Large intestine (tissue), 3 donors: ENCODE results near the gene NFKBIZ. TPM values are rescaled to one million over a fixed set of nuclear protein-coding genes. Genes with fewer than 3 reads are reported as not detected.

ENCODE experiments used
- DNase-seq, 2 donors: peaks; one replicate each; pipeline versions ENCODE4 v3.0.0 to v3.0.0-alpha.2; 2013
- H3K27ac ChIP-seq: one replicate; pipeline ENCODE4 v1.5.1; 2013; ENCODE audit warnings: low read length
- H3K27me3 ChIP-seq: 2 replicates; pipeline ENCODE4 v1.6.1; 2013; ENCODE audit warnings: low read length; ENCODE audit not compliant: control insufficient read depth, insufficient read depth
- H3K36me3 ChIP-seq: 2 replicates; pipeline ENCODE4 v1.6.1; 2013; ENCODE audit warnings: low read length; ENCODE audit not compliant: control insufficient read depth, insufficient read depth
- H3K4me1 ChIP-seq: one replicate; pipeline ENCODE4 v1.6.1; 2013; ENCODE audit warnings: low read length; ENCODE audit not compliant: control insufficient read depth, insufficient read depth
- H3K4me3 ChIP-seq: one replicate; pipeline ENCODE4 v1.5.1; 2013; ENCODE audit warnings: low read length
- H3K9me3 ChIP-seq: one replicate; pipeline ENCODE4 v1.6.1; 2013; ENCODE audit warnings: mild to moderate bottlenecking, low read depth, low read length, moderate library complexity; ENCODE audit not compliant: control insufficient read depth
- WGBS: methylation state at CpG from one replicate; pipeline ENCODE4 v1.1.5; 2013; ENCODE audit warnings: low lambda C conversion rate; ENCODE audit not compliant: insufficient coverage; 5-methylcytosine and 5-hydroxymethylcytosine counted together
- polyA plus RNA-seq: library from polyadenylated mRNA; unstranded; fragments of 120-200 nt; gene quantifications from one replicate; pipeline ENCODE4 v1.2.1, GENCODE V29; 2013

Gene NFKBIZ
- polyA plus RNA-seq, 1 donor = 299 TPM

DNA sequence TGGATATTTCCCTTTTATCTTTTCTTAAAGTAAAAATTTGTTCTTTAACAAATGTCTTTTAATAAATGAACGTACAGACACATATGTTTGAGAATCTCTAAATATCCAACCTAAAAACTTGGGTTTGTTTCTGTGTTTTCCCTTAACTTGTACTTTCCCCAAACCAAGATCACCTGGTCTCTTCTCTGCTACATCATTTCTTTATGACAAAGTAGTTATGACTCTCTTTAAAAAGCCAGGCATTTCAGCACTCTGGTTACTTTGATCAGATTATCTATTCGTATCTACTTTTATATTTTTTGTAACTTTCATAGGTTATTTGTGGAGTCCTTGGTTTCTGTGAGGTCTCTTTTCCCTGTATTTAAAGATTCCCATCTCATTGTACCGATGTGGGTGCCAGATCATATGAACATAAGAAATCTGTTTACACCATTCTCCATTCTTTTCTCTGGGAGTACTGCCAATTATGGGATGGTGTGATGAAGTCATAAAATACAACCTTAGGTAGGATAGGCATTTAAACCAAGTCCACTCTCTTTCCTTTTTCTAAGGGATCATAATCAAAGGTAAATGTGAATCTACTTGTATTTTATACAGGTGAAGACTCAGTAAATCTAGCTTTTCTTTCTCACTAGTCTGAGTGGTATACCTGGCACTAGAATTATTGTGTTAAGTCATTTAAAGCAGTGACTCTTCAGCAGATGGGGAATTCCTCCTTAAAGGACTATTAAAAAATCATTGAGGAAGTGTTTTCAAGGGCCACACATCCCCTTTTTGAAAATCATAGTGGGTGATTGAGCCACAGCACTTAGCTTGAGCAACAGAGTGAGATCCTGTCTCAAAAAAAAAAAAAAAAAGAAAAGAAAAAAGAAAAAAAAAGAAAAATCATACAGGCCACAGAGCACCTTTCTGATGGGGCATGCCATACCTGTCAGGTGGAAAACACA, 12.4 kb upstream of the NFKBIZ start:
- Histone ChIP-seq H3K9me3 (peaks cover under 1% of the 10 kb centered on the region), H3K36me3 (no peaks in the 10 kb centered on the region), H3K27me3 (no peaks in the 10 kb centered on the region), H3K4me1 (peaks cover 3% of the 10 kb centered on the region), H3K27ac (no peak overlapping the region), H3K4me3 (no peak overlapping the region)
- 64% methylated on average over 3 of the region's 3 CpGs for WGBS
- DNase-seq = peak in 1 of 2 donors; percentile 45

DNA sequence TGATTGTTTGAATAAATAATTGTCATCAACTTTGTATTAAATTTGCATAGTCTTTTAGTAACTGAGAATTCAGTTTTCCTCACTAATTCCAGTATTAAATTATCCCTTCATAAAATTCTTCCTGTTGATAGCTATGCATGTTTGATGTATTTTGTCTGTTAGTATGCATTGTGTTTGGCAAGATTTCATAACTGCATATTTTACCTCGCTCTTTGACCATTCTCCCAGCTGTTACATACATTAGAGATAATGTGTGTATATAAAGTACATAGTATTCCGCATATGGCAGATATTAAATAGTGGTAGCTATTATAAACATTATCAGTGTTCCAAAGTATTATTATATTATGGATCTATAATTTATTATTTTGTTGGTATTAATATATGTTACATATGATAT, 10.6 kb upstream of the NFKBIZ start:
- Histone ChIP-seq H3K36me3 (no peaks in the 10 kb centered on the region), H3K9me3 (peaks cover 3% of the 10 kb centered on the region), H3K4me3 (no peak overlapping the region), H3K4me1 (peaks cover 3% of the 10 kb centered on the region), H3K27ac (no peak overlapping the region), H3K27me3 (no peaks in the 10 kb centered on the region)
- 30% methylated on average over 2 of the region's 2 CpGs for WGBS
- peak in 1 of 2 donors; percentile 39 for DNase-seq

- Histone ChIP-seq H3K9me3 (peaks cover 3% of the 10 kb centered on the region), H3K27ac (no peak overlapping the region), H3K27me3 (no peaks in the 10 kb centered on the region), H3K4me1 (peaks cover 3% of the 10 kb centered on the region), H3K4me3 (no peak overlapping the region), H3K36me3 (no peaks in the 10 kb centered on the region)
- DNase-seq = no peak
Observed at GRCh38 chr3:101840066-101840465, 9.2 kb upstream of the NFKBIZ start.

GRCh38 chr3:101842245-101842934, 6.9 kb upstream of the NFKBIZ start:
- 100% methylated on average over 1 of the region's 2 CpGs for WGBS
- H3K9me3 ChIP-seq = peaks cover 3% of the 10 kb centered on the region
- no peaks in the 10 kb centered on the region for H3K36me3 ChIP-seq
- peaks cover 18% of the 10 kb centered on the region for H3K4me1 ChIP-seq
- no peak overlapping the region for H3K4me3 ChIP-seq
- no peaks in the 10 kb centered on the region for H3K27me3 ChIP-seq
- DNase-seq = no peak
- H3K27ac ChIP-seq = no peak overlapping the region

DNA sequence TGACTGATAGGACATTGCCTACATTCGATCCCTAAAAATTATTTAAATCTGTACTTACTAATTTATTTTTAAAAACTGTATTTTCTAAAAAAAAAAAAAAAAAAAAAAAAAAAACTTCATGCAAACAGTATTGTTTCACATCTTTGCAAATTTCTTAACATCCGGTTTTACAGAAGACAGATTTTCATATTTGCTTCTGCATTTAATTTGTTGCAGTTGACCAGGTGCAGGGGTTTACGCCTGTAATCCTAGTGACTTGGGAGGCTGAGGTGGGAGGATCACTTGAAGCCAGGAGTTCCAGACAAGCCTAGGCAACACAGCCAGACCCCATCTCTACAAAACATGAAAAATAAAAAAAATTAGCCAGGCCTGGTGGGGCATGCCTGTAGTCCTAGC, 6.4 kb upstream of the NFKBIZ start:
- H3K9me3 ChIP-seq = peaks cover 3% of the 10 kb centered on the region
- WGBS = 100% methylated on average over 1 of the region's 3 CpGs
- H3K36me3 ChIP-seq = no peaks in the 10 kb centered on the region
- H3K27ac ChIP-seq = no peak overlapping the region
- no peak for DNase-seq
- H3K27me3 ChIP-seq = no peaks in the 10 kb centered on the region
- H3K4me3 ChIP-seq = no peak overlapping the region
- H3K4me1 ChIP-seq = peaks cover 24% of the 10 kb centered on the region

- Histone ChIP-seq H3K9me3 (peaks cover 3% of the 10 kb centered on the region), H3K4me3 (no peak overlapping the region), H3K4me1 (peaks cover 24% of the 10 kb centered on the region), H3K36me3 (no peaks in the 10 kb centered on the region), H3K27me3 (no peaks in the 10 kb centered on the region), H3K27ac (peak overlapping the region; percentile 98)
- no CpG with 5 or more reads among the region's 2 CpGs for WGBS
- DNase-seq = peak in 1 of 2 donors; percentile 76
Observed at GRCh38 chr3:101845425-101845824, 3.9 kb upstream of the NFKBIZ start.

GRCh38 chr3:101846709-101847108, 2.6 kb upstream of the NFKBIZ start:
- H3K27ac ChIP-seq = peak overlapping the region; percentile 98
- no peaks in the 10 kb centered on the region for H3K27me3 ChIP-seq
- peaks cover 3% of the 10 kb centered on the region for H3K9me3 ChIP-seq
- WGBS = no CpG with 5 or more reads among the region's 2 CpGs
- DNase-seq = peak in 1 of 2 donors; percentile 23
- peaks cover 24% of the 10 kb centered on the region for H3K4me1 ChIP-seq
- peaks cover 2% of the 10 kb centered on the region for H3K36me3 ChIP-seq
- H3K4me3 ChIP-seq = no peak overlapping the region

GRCh38 chr3:101847328-101847727, 2.0 kb upstream of the NFKBIZ start:
- peak in 1 of 2 donors; percentile 65 for DNase-seq
- Histone ChIP-seq H3K27ac (peak overlapping the region; percentile 98), H3K9me3 (no peaks in the 10 kb centered on the region), H3K27me3 (no peaks in the 10 kb centered on the region), H3K4me1 (peaks cover 24% of the 10 kb centered on the region), H3K4me3 (no peak overlapping the region), H3K36me3 (peaks cover 8% of the 10 kb centered on the region)
- no CpG with 5 or more reads among the region's 3 CpGs for WGBS

- H3K36me3 ChIP-seq = peaks cover 16% of the 10 kb centered on the region
- peaks cover 30% of the 10 kb centered on the region for H3K4me1 ChIP-seq
- DNase-seq = peak; percentile 70 to 92
- H3K27me3 ChIP-seq = no peaks in the 10 kb centered on the region
- WGBS = 0% methylated on average over 1 of the region's 3 CpGs
- peak overlapping the region; percentile 64 for H3K4me3 ChIP-seq
- H3K9me3 ChIP-seq = no peaks in the 10 kb centered on the region
- H3K27ac ChIP-seq = peak overlapping the region; percentile 98
Observed at GRCh38 chr3:101848326-101848725, 988 bp upstream of the NFKBIZ start.

DNA sequence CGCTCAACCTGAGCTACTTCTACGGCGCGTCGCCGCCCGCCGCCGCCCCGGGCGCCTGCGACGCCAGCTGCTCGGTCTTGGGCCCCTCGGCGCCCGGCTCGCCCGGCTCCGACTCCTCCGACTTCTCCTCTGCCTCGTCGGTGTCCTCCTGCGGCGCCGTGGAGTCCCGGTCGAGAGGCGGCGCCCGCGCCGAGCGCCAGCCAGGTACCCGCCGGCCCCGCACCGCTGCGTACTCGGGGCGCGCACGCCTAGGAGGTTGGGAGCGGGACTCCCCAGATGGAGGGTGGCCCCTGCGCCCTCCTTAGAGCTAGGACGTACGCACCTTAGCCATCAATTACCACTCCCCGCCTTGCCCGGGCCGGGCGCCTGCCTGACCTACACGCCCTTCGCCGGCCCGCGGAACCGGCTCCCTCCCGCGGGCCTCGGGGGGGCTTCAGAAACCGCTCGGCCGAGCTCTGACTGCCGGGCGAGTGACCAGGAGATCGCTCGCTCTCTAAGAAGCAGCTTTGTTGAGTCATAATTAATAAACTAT, 466 bp downstream of the NFKBIZ start:
- no CpG with 5 or more reads among the region's 67 CpGs for WGBS
- DNase-seq = no peak
- peak overlapping the region; percentile 67 for H3K4me3 ChIP-seq
- H3K4me1 ChIP-seq = peaks cover 35% of the 10 kb centered on the region
- H3K27ac ChIP-seq = peak overlapping the region; percentile 96
- no peaks in the 10 kb centered on the region for H3K9me3 ChIP-seq
- H3K36me3 ChIP-seq = peaks cover 29% of the 10 kb centered on the region
- H3K27me3 ChIP-seq = no peaks in the 10 kb centered on the region
